Measurements from ENCODE around the gene RDH12. TPM values are rescaled to one million over a fixed set of nuclear protein-coding genes. Genes with fewer than 3 reads are reported as not detected.

Gene RDH12
- total RNA-seq, 1 experiment from 2014 or later = not detected

GRCh38 chr14:67675219-67675582 is 26.5 kb upstream of the RDH12 start:
- DNase-seq (ENCODE audit: low spot score) = no peak
- ChIA-PET POLR2A (ENCODE audit: low non-redundant PET) (no interaction called here), CTCF (no interaction called here)

GRCh38 chr14:67679006-67679405 is 22.7 kb upstream of the RDH12 start:
- intact Hi-C loops (cut with micrococcal nuclease; ENCODE audit: unreplicated experiment) = no loop called here
- ChIA-PET POLR2A (ENCODE audit: low non-redundant PET) (no interaction called here), CTCF (no interaction called here)
- Histone ChIP-seq H3K4me1 (ENCODE audit: insufficient read depth, low read length, poor library complexity, severe bottlenecking) (peaks cover 4% of the 10 kb centered on the region), H3K27ac (ENCODE audit: low read depth, low read length, poor library complexity, severe bottlenecking) (no peak overlapping the region), H3K4me3 (ENCODE audit: low read depth, low read length, poor library complexity, severe bottlenecking) (no peak overlapping the region), H3K9me3 (ENCODE audit: low read depth, low read length, poor library complexity, severe bottlenecking) (no peaks in the 10 kb centered on the region), H3K36me3 (ENCODE audit: insufficient read depth, low read length, poor library complexity, severe bottlenecking) (peaks cover 75% of the 10 kb centered on the region), H3K27me3 (replicated peaks; ENCODE audit: insufficient read depth, low read depth, low read length, poor library complexity) (no peaks in the 10 kb centered on the region)
- BruUV-seq (replicated peaks) = no TSS peak
- DNase-seq (ENCODE audit: low spot score) = no peak
- TF ChIP-seq CTCF (conservative IDR thresholded peaks at IDR 0.05; ENCODE audit: low read depth, low read length) = no peak
- TF ChIP-seq EZH2 (IDR thresholded peaks at IDR 0.05; ENCODE audit: borderline replicate concordance, low read depth, low read length, poor library complexity, severe bottlenecking) = no peak

More at GRCh38 chr14:67675219-67675582, 26.5 kb upstream of the RDH12 start:
- Histone ChIP-seq H3K27ac (ENCODE audit: low read depth, low read length, poor library complexity, severe bottlenecking) (peak overlapping the region; percentile 100), H3K36me3 (ENCODE audit: insufficient read depth, low read length, poor library complexity, severe bottlenecking) (peaks cover 39% of the 10 kb centered on the region), H3K4me1 (ENCODE audit: insufficient read depth, low read length, poor library complexity, severe bottlenecking) (peaks cover 13% of the 10 kb centered on the region), H3K27me3 (replicated peaks; ENCODE audit: insufficient read depth, low read depth, low read length, poor library complexity) (no peaks in the 10 kb centered on the region), H3K9me3 (ENCODE audit: low read depth, low read length, poor library complexity, severe bottlenecking) (no peaks in the 10 kb centered on the region), H3K4me3 (ENCODE audit: low read depth, low read length, poor library complexity, severe bottlenecking) (peak overlapping the region; percentile 98)
- intact Hi-C loops (cut with micrococcal nuclease; ENCODE audit: unreplicated experiment) = no loop called here
- TSS peak; percentile 52 for BruUV-seq (replicated peaks)
- no peak for TF ChIP-seq CTCF (conservative IDR thresholded peaks at IDR 0.05; ENCODE audit: low read depth, low read length)
- TF ChIP-seq EZH2 (IDR thresholded peaks at IDR 0.05; ENCODE audit: borderline replicate concordance, low read depth, low read length, poor library complexity, severe bottlenecking) = no peak

GRCh38 chr14:67680121-67680602 is 21.5 kb upstream of the RDH12 start:
- Histone ChIP-seq H3K4me3 (ENCODE audit: low read depth, low read length, poor library complexity, severe bottlenecking) (no peak overlapping the region), H3K27me3 (replicated peaks; ENCODE audit: insufficient read depth, low read depth, low read length, poor library complexity) (no peaks in the 10 kb centered on the region), H3K9me3 (ENCODE audit: low read depth, low read length, poor library complexity, severe bottlenecking) (no peaks in the 10 kb centered on the region), H3K27ac (ENCODE audit: low read depth, low read length, poor library complexity, severe bottlenecking) (no peak overlapping the region), H3K36me3 (ENCODE audit: insufficient read depth, low read length, poor library complexity, severe bottlenecking) (peaks cover 87% of the 10 kb centered on the region), H3K4me1 (ENCODE audit: insufficient read depth, low read length, poor library complexity, severe bottlenecking) (peaks cover 4% of the 10 kb centered on the region)
- no peak for DNase-seq (ENCODE audit: low spot score)
- no peak for TF ChIP-seq EZH2 (IDR thresholded peaks at IDR 0.05; ENCODE audit: borderline replicate concordance, low read depth, low read length, poor library complexity, severe bottlenecking)
- no peak for TF ChIP-seq CTCF (conservative IDR thresholded peaks at IDR 0.05; ENCODE audit: low read depth, low read length)
- no TSS peak for BruUV-seq (replicated peaks)
- intact Hi-C loops (cut with micrococcal nuclease; ENCODE audit: unreplicated experiment) = no loop called here
- ChIA-PET POLR2A (ENCODE audit: low non-redundant PET) (no interaction called here), CTCF (no interaction called here)

All from A673 (cell line).